Measurements from ENCODE around the gene HOTAIR. TPM values are rescaled to one million over a fixed set of nuclear protein-coding genes. Genes with fewer than 3 reads are reported as not detected.

The HOTAIR gene
- total RNA-seq, 4 donors from 2014 or later, result 0.31 TPM; not detected in 3

GRCh38 chr12:53944907-53945847 is 29.6 kb downstream of the HOTAIR start:
- Histone ChIP-seq H3K4me1 (peaks cover 0 to 4% (median 4%) of the 10 kb centered on the region in 3 donors), H3K27me3 (peaks cover 100% of the 10 kb centered on the region), H3K9me3 (no peaks in the 10 kb centered on the region), H3K36me3 (no peaks in the 10 kb centered on the region), H3K27ac (no peak overlapping the region), H3K4me3 (no peak overlapping the region)
- no peak for ATAC-seq
- no peak for TF ChIP-seq EP300 (IDR thresholded peaks at IDR 0.05)
- TF ChIP-seq POLR2A (IDR thresholded peaks at IDR 0.05), result no peak
- WGBS, 2 donors (ENCODE audit: low coverage in 1 of 2), result 8 to 13% methylated on average over 17 to 29 of the region's 51 CpGs

- H3K9me3 ChIP-seq, result no peaks in the 10 kb centered on the region
- TF ChIP-seq POLR2A (IDR thresholded peaks at IDR 0.05), result no peak
- TF ChIP-seq EP300 (IDR thresholded peaks at IDR 0.05), result no peak
- TF ChIP-seq, protein P1, sequence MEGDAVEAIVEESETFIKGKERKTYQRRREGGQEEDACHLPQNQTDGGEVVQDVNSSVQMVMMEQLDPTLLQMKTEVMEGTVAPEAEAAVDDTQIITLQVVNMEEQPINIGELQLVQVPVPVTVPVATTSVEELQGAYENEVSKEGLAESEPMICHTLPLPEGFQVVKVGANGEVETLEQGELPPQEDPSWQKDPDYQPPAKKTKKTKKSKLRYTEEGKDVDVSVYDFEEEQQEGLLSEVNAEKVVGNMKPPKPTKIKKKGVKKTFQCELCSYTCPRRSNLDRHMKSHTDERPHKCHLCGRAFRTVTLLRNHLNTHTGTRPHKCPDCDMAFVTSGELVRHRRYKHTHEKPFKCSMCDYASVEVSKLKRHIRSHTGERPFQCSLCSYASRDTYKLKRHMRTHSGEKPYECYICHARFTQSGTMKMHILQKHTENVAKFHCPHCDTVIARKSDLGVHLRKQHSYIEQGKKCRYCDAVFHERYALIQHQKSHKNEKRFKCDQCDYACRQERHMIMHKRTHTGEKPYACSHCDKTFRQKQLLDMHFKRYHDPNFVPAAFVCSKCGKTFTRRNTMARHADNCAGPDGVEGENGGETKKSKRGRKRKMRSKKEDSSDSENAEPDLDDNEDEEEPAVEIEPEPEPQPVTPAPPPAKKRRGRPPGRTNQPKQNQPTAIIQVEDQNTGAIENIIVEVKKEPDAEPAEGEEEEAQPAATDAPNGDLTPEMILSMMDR (IDR thresholded peaks at IDR 0.05), result no peak
- no peak for TF ChIP-seq POLR2AphosphoS5 (IDR thresholded peaks at IDR 0.05)
Measured at GRCh38 chr12:53944209-53944608, 30.5 kb downstream of the HOTAIR start.

DNA sequence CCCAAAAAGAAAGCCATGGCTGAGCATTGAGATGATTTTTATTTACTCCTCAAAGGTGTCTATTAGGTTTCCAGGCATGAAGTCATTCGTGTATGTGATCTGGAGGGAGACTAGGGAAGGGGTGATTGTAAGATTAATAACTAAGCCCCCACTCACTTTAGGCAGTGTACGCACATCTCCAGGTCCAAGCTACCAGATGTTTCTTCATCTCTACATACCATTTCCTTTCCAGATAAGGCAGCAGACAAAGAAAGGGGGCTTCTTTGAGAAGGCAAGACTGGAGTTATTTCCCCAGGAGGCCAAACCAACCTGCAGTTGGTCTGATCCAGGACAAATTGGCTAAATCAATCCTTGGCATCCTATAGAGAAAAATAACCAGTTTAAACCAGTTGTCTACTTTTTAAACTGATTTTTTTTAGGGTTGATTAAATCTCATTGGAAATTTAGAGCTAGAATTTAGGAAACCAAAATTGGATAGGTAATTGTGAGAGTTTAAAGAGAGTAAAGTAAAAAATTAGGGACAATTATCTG is 32.2 kb downstream of the HOTAIR start:
- Histone ChIP-seq H3K4me1 (peaks cover 0 to 22% (median 11%) of the 10 kb centered on the region in 3 donors), H3K9me3 (no peaks in the 10 kb centered on the region), H3K4me3 (no peak overlapping the region), H3K36me3 (no peaks in the 10 kb centered on the region), H3K27ac (no peak overlapping the region), H3K27me3 (peaks cover 100% of the 10 kb centered on the region)
- WGBS, 2 donors (ENCODE audit: low coverage in 1 of 2), result 28 to 30% methylated on average over 2 of the region's 2 CpGs
- no peak for ATAC-seq
- TF ChIP-seq, protein P1 (IDR thresholded peaks at IDR 0.05), result no peak
- no peak for TF ChIP-seq POLR2A (IDR thresholded peaks at IDR 0.05)
- TF ChIP-seq POLR2AphosphoS5 (IDR thresholded peaks at IDR 0.05), result no peak
- TF ChIP-seq EP300 (IDR thresholded peaks at IDR 0.05), result no peak

More at GRCh38 chr12:53944209-53944608, 30.5 kb downstream of the HOTAIR start:
- 0 to 43% methylated on average over 1 to 2 of the region's 4 CpGs for WGBS, 2 donors (ENCODE audit: low coverage in 1 of 2)
- Histone ChIP-seq H3K36me3 (no peaks in the 10 kb centered on the region), H3K27me3 (peaks cover 100% of the 10 kb centered on the region), H3K27ac (no peak overlapping the region), H3K4me1 (peaks cover 0 to 8% (median 4%) of the 10 kb centered on the region in 3 donors), H3K4me3 (no peak overlapping the region)
- no peak for ATAC-seq

- Histone ChIP-seq H3K27me3 (peaks cover 100% of the 10 kb centered on the region), H3K4me1 (peaks cover 0 to 22% (median 11%) of the 10 kb centered on the region in 3 donors), H3K9me3 (no peaks in the 10 kb centered on the region), H3K36me3 (no peaks in the 10 kb centered on the region), H3K4me3 (no peak overlapping the region), H3K27ac (no peak overlapping the region)
- no peak for ATAC-seq
- TF ChIP-seq, protein P1 (IDR thresholded peaks at IDR 0.05), result no peak
- no peak for TF ChIP-seq POLR2AphosphoS5 (IDR thresholded peaks at IDR 0.05)
- TF ChIP-seq POLR2A (IDR thresholded peaks at IDR 0.05), result no peak
- no peak for TF ChIP-seq EP300 (IDR thresholded peaks at IDR 0.05)
- WGBS, 2 donors (ENCODE audit: low coverage in 1 of 2), result 17 to 20% methylated on average over 5 of the region's 5 CpGs
Measured at GRCh38 chr12:53941750-53942149, 33.0 kb downstream of the HOTAIR start.

DNA sequence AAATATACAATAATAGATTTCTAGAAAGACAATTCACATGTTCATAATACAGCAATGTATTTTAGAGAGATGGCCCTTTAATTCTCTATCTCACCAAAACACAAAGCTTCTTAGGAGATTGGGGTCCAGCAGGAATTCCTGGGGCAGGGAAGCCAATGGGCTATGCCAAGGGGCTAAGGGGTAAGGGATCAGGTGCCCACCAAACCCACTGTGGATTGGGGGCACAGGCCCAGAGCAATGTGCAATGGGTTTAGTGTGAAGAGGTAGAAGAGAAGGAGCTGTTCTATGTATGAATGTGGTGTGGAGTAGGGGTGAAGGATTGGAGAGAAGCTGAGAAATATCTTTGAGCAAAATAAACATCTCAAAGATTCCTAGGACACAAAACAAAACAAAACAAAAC is 33.6 kb downstream of the HOTAIR start:
- Histone ChIP-seq H3K4me1 (peaks cover 0 to 23% (median 11%) of the 10 kb centered on the region in 3 donors), H3K4me3 (no peak overlapping the region), H3K36me3 (no peaks in the 10 kb centered on the region), H3K27ac (no peak overlapping the region), H3K27me3 (peaks cover 100% of the 10 kb centered on the region), H3K9me3 (no peaks in the 10 kb centered on the region)
- TF ChIP-seq POLR2A (IDR thresholded peaks at IDR 0.05) (no peak), POLR2AphosphoS5 (IDR thresholded peaks at IDR 0.05) (no peak), EP300 (IDR thresholded peaks at IDR 0.05) (no peak)
- TF ChIP-seq, protein P1 (IDR thresholded peaks at IDR 0.05), result no peak
- ATAC-seq, result no peak
